Urinary bladder (tissue), 4 donors: ENCODE measurements around the gene TNRC6C. TPM values are rescaled to one million over a fixed set of nuclear protein-coding genes. Genes with fewer than 3 reads are reported as not detected.
"Not testable (repeated sequence)": the region's sequence is repeated elsewhere in the genome, so short reads cannot be mapped to it uniquely, and the experiment has no call there.

Experiments
- DNase-seq: peaks from one replicate; pipeline ENCODE4 v3.0.0-alpha.2; 2015; ENCODE audit errors: extremely low spot score
- H3K27ac ChIP-seq: one replicate; pipeline ENCODE4 v1.5.1; 2013; ENCODE audit warnings: low read depth, mild to moderate bottlenecking, moderate library complexity
- H3K36me3 ChIP-seq: one replicate; pipeline ENCODE4 v1.6.1; 2013; ENCODE audit warnings: mild to moderate bottlenecking, moderate library complexity; ENCODE audit not compliant: insufficient read depth
- H3K4me1 ChIP-seq: one replicate; pipeline ENCODE4 v1.6.1; 2013; ENCODE audit warnings: mild to moderate bottlenecking, moderate library complexity; ENCODE audit not compliant: insufficient read depth
- H3K4me3 ChIP-seq: one replicate; pipeline ENCODE4 v1.5.1; 2013; ENCODE audit warnings: low read depth, low read length
- WGBS: extraction: QIAGEN DNeasy Blood & Tissue Kit; methylation state at CpG from one replicate; pipeline ENCODE4 v1.1.7; 2013; 5-methylcytosine and 5-hydroxymethylcytosine counted together
- polyA plus RNA-seq: library from polyadenylated mRNA; stranded (reverse); fragments of 200-250 nt; gene quantifications from one replicate; pipeline ENCODE4 v1.2.3, GENCODE V29; 2013
- total RNA-seq: library from RNA; depleted of rRNA; stranded (reverse); fragments of >200 nt; gene quantifications from one replicate; pipeline ENCODE4 v1.2.3, GENCODE V29; 2014
- donor health status: healthy with polysubstance abuse.
- donor health status: healthy.

Gene TNRC6C
- total and polyA plus RNA-seq, 2 donors = 7.1 to 17.8 TPM

- H3K27ac ChIP-seq = no peak overlapping the region
- WGBS = 89% methylated on average over 2 of the region's 2 CpGs
- no peaks in the 10 kb centered on the region for H3K4me1 ChIP-seq
- no peak overlapping the region for H3K4me3 ChIP-seq
- DNase-seq = no peak
- no peaks in the 10 kb centered on the region for H3K36me3 ChIP-seq
These were observed 31.5 kb upstream of the TNRC6C start for GRCh38 chr17:77926981-77927380.

DNA sequence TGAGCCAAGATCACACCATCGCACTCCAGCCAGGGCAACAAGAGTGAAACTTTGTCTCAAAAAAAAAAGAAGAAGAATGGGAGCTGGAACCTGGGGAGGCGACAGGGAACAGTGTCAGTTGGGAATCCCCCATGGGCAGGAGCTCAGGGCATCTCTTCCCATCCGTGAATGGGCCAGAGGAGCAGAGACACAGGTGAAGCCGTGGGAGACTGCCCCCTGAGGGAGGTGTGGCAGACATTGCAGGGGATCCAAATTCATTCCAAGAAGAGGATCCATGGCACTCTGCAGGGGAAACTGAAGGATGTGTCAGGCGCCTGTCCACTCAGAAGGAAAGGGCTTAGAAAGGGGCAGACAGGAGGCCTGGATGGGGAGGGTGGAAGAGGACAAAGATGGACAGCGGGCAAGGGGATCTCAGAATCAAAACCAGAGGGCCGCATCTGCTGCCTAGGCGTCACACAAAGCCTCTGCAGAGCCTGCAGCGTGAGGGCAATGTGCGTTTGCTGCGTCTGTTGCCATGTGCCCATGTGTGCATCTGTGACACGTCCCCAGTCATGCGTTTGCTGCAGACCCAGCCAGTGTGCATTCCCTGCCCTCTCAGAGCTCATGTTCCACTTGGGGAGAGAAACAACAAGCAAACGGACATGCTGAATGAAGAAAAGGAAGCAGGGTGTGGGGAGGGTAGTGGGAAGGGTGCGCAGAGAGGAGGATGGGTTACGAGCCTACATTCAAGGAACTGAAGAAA is 30.6 kb upstream of the TNRC6C start:
- no peak for DNase-seq
- Histone ChIP-seq H3K4me1 (no peaks in the 10 kb centered on the region), H3K36me3 (no peaks in the 10 kb centered on the region), H3K4me3 (no peak overlapping the region), H3K27ac (no peak overlapping the region)
- WGBS = 85% methylated on average over 16 of the region's 16 CpGs

DNA sequence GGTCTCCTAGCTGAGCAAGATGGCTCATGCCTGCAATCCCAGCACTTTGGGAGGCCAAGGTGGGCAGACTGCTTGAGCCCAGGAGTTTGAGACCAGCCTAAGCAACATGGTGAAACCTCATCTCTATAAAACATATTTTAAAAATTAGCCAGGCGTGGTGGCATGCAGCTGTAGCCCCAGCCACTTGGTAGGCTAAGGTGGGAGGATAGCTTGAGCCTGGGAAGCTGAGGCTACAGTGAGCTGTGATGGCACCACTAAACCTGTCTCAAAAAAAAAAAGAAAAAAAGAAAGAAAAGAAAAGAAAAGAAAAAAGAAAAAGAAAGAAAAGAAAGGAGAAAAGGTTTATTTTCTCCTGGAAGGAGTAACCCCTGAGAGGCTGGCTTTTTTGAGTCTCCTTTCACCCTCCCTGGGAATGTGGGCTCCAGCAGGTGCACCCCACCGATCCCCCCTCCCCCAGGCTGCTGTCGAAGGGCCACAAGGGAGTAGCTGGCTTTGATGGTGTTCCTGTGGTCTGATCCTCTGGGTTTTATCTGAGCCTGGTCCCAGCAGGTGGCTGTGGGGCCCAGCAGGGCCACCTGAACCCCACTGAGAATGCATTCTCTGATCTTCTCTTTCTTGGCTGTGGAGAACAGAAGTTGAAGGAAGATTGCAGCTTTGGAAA is 29.9 kb upstream of the TNRC6C start:
- WGBS = 74% methylated on average over 3 of the region's 3 CpGs
- Histone ChIP-seq H3K4me1 (no peaks in the 10 kb centered on the region), H3K27ac (no peak overlapping the region), H3K36me3 (no peaks in the 10 kb centered on the region), H3K4me3 (no peak overlapping the region)
- no peak for DNase-seq

- DNase-seq = no peak
- H3K36me3 ChIP-seq = no peaks in the 10 kb centered on the region
- no peaks in the 10 kb centered on the region for H3K4me1 ChIP-seq
- H3K27ac ChIP-seq = no peak overlapping the region
- 88% methylated on average over 6 of the region's 6 CpGs for whole genome bisulfite sequencing
- no peak overlapping the region for H3K4me3 ChIP-seq
These were observed 29.3 kb upstream of the TNRC6C start for GRCh38 chr17:77929180-77929564.

DNA sequence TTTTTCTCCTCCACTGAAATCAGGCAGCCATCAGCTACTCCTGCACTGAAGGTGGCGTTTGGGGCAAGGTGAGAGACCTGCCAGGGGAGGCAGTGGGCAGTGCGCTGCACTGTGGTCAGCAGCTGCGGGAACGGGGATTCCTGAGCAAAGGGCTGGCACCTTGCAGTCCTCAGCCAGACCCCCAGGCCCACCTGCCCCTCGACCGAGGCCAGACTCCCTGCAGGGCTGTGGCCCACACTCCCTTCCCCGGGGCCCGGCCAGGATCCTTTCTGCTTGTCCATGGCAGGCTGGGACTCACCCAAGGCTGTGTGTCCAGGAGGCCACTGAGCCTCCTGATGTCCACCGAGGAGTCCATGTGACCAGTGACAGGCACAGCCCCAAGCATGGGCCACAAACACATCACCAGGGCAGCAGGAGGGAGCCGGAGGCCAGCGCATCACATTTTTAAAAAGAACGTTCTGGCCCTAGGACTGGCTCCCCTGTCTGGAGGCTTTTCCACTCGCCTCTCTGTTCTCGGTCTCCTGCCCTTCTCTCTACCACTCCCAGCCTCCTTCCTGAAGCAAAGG is 28.5 kb upstream of the TNRC6C start:
- H3K36me3 ChIP-seq = no peaks in the 10 kb centered on the region
- WGBS = 89% methylated on average over 14 of the region's 14 CpGs
- no peak for DNase-seq
- no peak overlapping the region for H3K27ac ChIP-seq
- no peaks in the 10 kb centered on the region for H3K4me1 ChIP-seq
- H3K4me3 ChIP-seq = no peak overlapping the region

GRCh38 chr17:77930780-77931768 is 27.4 kb upstream of the TNRC6C start:
- Histone ChIP-seq H3K4me3 (no peak overlapping the region), H3K27ac (no peak overlapping the region), H3K4me1 (no peaks in the 10 kb centered on the region), H3K36me3 (no peaks in the 10 kb centered on the region)
- DNase-seq = no peak
- 54% methylated on average over 24 of the region's 24 CpGs for WGBS

GRCh38 chr17:77933777-77934398 is 24.6 kb upstream of the TNRC6C start:
- WGBS = 88% methylated on average over 6 of the region's 6 CpGs
- DNase-seq = no peak
- Histone ChIP-seq H3K27ac (no peak overlapping the region), H3K36me3 (no peaks in the 10 kb centered on the region), H3K4me1 (no peaks in the 10 kb centered on the region), H3K4me3 (no peak overlapping the region)

DNA sequence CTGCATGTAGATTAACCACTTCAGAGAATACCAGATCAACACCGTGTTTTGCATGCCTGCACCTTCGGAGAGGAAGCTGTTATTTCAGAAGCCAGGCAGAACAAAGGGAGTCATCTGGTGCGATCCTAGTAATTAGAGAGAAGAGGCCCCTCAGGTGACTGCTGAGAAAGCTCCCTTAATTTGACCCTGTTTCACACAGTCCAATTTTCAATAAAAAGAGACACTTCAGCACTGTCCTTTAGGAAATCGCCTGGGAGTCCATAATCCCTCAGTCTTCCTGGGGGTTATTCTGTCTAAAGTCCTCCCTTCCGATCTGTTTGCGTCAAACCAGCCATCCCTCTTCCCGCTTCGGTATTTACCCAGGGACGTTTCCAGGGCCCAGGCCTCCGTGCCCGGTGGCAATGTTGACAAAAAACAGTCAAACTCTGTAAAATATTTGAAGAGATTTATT is 23.4 kb upstream of the TNRC6C start:
- Histone ChIP-seq H3K27ac (no peak overlapping the region), H3K36me3 (no peaks in the 10 kb centered on the region), H3K4me3 (no peak overlapping the region), H3K4me1 (no peaks in the 10 kb centered on the region)
- 63% methylated on average over 11 of the region's 11 CpGs for WGBS
- DNase-seq = no peak

DNA sequence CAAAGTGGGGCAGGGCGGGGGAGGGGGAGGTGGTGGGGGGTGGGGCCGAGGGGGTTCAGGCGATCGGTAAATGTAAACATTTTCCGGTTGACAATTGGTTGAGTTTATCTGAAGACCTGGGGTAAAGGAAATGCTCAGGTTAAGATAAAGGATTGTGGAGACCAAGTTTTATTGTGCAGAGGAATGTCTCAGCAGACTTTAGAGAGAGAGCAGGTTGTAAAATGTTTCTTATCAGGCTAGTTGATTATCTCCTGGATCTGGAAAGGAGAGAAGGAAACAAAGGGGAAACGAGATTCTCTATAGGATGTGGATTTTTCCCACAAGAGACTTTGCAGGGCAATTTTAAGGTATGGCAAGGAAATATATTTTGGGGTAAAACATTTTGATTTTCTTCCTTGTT is 22.8 kb upstream of the TNRC6C start:
- H3K4me3 ChIP-seq, H3K27ac ChIP-seq, DNase-seq, H3K36me3 ChIP-seq, H3K4me1 ChIP-seq: not testable (repeated sequence)
- WGBS = 28% methylated on average over 6 of the region's 6 CpGs

- 92% methylated on average over 10 of the region's 10 CpGs for WGBS
- Histone ChIP-seq H3K27ac (no peak overlapping the region), H3K4me1 (no peaks in the 10 kb centered on the region), H3K36me3 (no peaks in the 10 kb centered on the region), H3K4me3 (no peak overlapping the region)
- no peak for DNase-seq
These were observed 21.6 kb upstream of the TNRC6C start for GRCh38 chr17:77936881-77937280.

DNA sequence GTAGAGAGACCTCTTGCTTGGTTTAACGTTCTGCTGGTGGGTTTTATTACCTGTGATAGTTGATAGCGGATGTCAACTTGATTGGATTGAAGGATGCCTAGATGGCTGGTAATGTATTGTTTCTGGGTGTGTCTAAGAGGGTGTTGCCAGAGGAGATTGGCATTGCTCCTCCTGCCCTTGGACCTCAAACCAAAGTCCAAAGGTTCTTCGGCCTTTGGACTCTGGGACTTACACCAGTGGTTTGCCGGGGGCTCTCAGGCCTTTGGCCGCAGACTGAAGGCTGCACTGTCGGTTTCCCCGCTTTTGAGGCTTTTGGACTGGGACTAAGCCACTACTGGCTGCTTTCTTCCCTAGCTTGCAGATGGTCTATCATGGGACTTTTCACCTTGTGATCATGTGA is 17.5 kb upstream of the TNRC6C start:
- Histone ChIP-seq H3K4me3 (no peak overlapping the region), H3K36me3 (no peaks in the 10 kb centered on the region), H3K4me1 (no peaks in the 10 kb centered on the region), H3K27ac (no peak overlapping the region)
- DNase-seq = no peak
- 95% methylated on average over 7 of the region's 7 CpGs for WGBS

GRCh38 chr17:77942112-77942988 is 16.2 kb upstream of the TNRC6C start:
- Histone ChIP-seq H3K27ac (no peak overlapping the region), H3K4me3 (no peak overlapping the region), H3K4me1 (no peaks in the 10 kb centered on the region), H3K36me3 (no peaks in the 10 kb centered on the region)
- no peak for DNase-seq
- WGBS = 85% methylated on average over 11 of the region's 11 CpGs
